Right cardiac atrium (tissue), 5 donors: ENCODE measurements around the gene FZD10. TPM values are rescaled to one million over a fixed set of nuclear protein-coding genes. Genes with fewer than 3 reads are reported as not detected.

Source experiments
- ATAC-seq, 2 donors: fragments of 200-7000 bp; cut with Tn5 transposase; one replicate each; pipeline versions ENCODE4 v1.8.0 to v1.9.1; 2020; ENCODE audit warnings: moderate library complexity in 2 of 2, mild to moderate bottlenecking in 1 of 2
- DNase-seq, 3 donors: peaks; one replicate each; pipeline ENCODE4 v3.0.0-alpha.2; 2020
- H3K27ac ChIP-seq: one replicate; pipeline ENCODE4 v1.5.1; 2013; ENCODE audit warnings: mild to moderate bottlenecking, low read length, control low read depth, moderate library complexity
- H3K27me3 ChIP-seq: one replicate; pipeline ENCODE4 v1.6.1; 2013; ENCODE audit not compliant: control insufficient read depth, insufficient read depth
- H3K4me1 ChIP-seq: one replicate; pipeline ENCODE4 v1.6.1; 2013; ENCODE audit warnings: low read length; ENCODE audit not compliant: control insufficient read depth, insufficient read depth
- H3K4me3 ChIP-seq: one replicate; pipeline ENCODE4 v1.5.1; 2013; ENCODE audit warnings: low read length, control low read depth
- H3K9me3 ChIP-seq: one replicate; pipeline ENCODE4 v1.6.1; 2013; ENCODE audit warnings: low read length; ENCODE audit not compliant: control insufficient read depth
- WGBS: extraction: QIAGEN DNeasy Blood & Tissue Kit; methylation state at CpG from one replicate; pipeline ENCODE4 v1.1.7; 2013; 5-methylcytosine and 5-hydroxymethylcytosine counted together
- intact Hi-C, 4 donors: fragments of 100-400 bp; cut with DNase I; formaldehyde crosslinking; loops; one replicate each; pipeline versions ENCODE4 v1.11.0 to v1.14.0; 2022 to 2023
- polyA plus RNA-seq: library from polyadenylated mRNA; stranded (reverse); fragments of 200-250 nt; gene quantifications from one replicate; pipeline ENCODE4 v1.2.3, GENCODE V29; 2013
- total RNA-seq, 4 donors: library from RNA; stranded (reverse); fragmentation: NEBNext Ultra II Directional; extraction: Animal tissue kit (Norgen Biotek cat#: 25700); gene quantifications; one replicate each; pipeline ENCODE4 v1.2.1, GENCODE V29; 2021
- donor health status: healthy with polysubstance abuse.
- donor health status: DM: no; HTN: yes; CAD: no.
- donor health status: DM: no; HTN: no; CAD: no.
- donor health status: DM: no; HTN: yes; CAD: no; lungs with severe emphysema.
- donor health status: DM: yes; HTN: yes; CAD: no.

The FZD10 gene
- total and polyA plus RNA-seq, 5 donors: 0.06 to 0.28 (median 0.19) TPM; not detected in 1

- H3K27me3 ChIP-seq: peaks cover 4% of the 10 kb centered on the region
- no peak overlapping the region for H3K27ac ChIP-seq
- DNase-seq: no peak
- ATAC-seq: no peak
- 50% methylated on average over 2 of the region's 2 CpGs for WGBS
- no peaks in the 10 kb centered on the region for H3K9me3 ChIP-seq
- no peak overlapping the region for H3K4me3 ChIP-seq
- intact Hi-C loops: no loop called here
- no peaks in the 10 kb centered on the region for H3K4me1 ChIP-seq
Measured at GRCh38 chr12:130166306-130166705, 4.0 kb downstream of the FZD10 start.

GRCh38 chr12:130167537-130167936 is 5.3 kb downstream of the FZD10 start:
- intact Hi-C loops: no loop called here
- no peak for ATAC-seq
- no peak for DNase-seq
- Histone ChIP-seq H3K4me3 (no peak overlapping the region), H3K27ac (no peak overlapping the region), H3K27me3 (peaks cover 4% of the 10 kb centered on the region), H3K4me1 (no peaks in the 10 kb centered on the region), H3K9me3 (no peaks in the 10 kb centered on the region)
- 60% methylated on average over 1 of the region's 1 CpG for WGBS

GRCh38 chr12:130169256-130169655 is 7.0 kb downstream of the FZD10 start:
- no peak overlapping the region for H3K4me3 ChIP-seq
- H3K27ac ChIP-seq: no peak overlapping the region
- no peak for ATAC-seq
- peaks cover 4% of the 10 kb centered on the region for H3K27me3 ChIP-seq
- H3K9me3 ChIP-seq: no peaks in the 10 kb centered on the region
- H3K4me1 ChIP-seq: no peaks in the 10 kb centered on the region
- DNase-seq: no peak
- intact Hi-C loops: no loop called here
- WGBS: 26% methylated on average over 6 of the region's 6 CpGs

- 61% methylated on average over 6 of the region's 6 CpGs for WGBS
- DNase-seq (no peak), ATAC-seq (no peak)
- Histone ChIP-seq H3K4me1 (no peaks in the 10 kb centered on the region), H3K27ac (no peak overlapping the region), H3K9me3 (no peaks in the 10 kb centered on the region), H3K4me3 (no peak overlapping the region), H3K27me3 (peaks cover 4% of the 10 kb centered on the region)
- intact Hi-C loops: no loop called here
Measured at GRCh38 chr12:130169924-130170323, 7.7 kb downstream of the FZD10 start.

- no peaks in the 10 kb centered on the region for H3K9me3 ChIP-seq
- DNase-seq: no peak
- H3K4me1 ChIP-seq: no peaks in the 10 kb centered on the region
- intact Hi-C loops: no loop called here
- H3K27ac ChIP-seq: no peak overlapping the region
- H3K4me3 ChIP-seq: no peak overlapping the region
- peaks cover 4% of the 10 kb centered on the region for H3K27me3 ChIP-seq
- 48% methylated on average over 11 of the region's 11 CpGs for WGBS
- no peak for ATAC-seq
Measured at GRCh38 chr12:130170611-130171010, 8.3 kb downstream of the FZD10 start.

- intact Hi-C loops: no loop called here
- Histone ChIP-seq H3K4me1 (no peaks in the 10 kb centered on the region), H3K27ac (no peak overlapping the region), H3K4me3 (no peak overlapping the region), H3K9me3 (peaks cover 2% of the 10 kb centered on the region), H3K27me3 (no peaks in the 10 kb centered on the region)
- 42% methylated on average over 14 of the region's 14 CpGs for WGBS
- DNase-seq (no peak), ATAC-seq (no peak)
Measured at GRCh38 chr12:130177635-130178242, 15.5 kb downstream of the FZD10 start.

GRCh38 chr12:130178282-130178681 is 16.0 kb downstream of the FZD10 start:
- Histone ChIP-seq H3K4me1 (no peaks in the 10 kb centered on the region), H3K4me3 (no peak overlapping the region), H3K27me3 (no peaks in the 10 kb centered on the region), H3K9me3 (peaks cover 2% of the 10 kb centered on the region), H3K27ac (no peak overlapping the region)
- DNase-seq: no peak
- no peak for ATAC-seq
- intact Hi-C loops: no loop called here
- 72% methylated on average over 7 of the region's 7 CpGs for WGBS

GRCh38 chr12:130179191-130179590 is 16.9 kb downstream of the FZD10 start:
- no peaks in the 10 kb centered on the region for H3K27me3 ChIP-seq
- peaks cover 2% of the 10 kb centered on the region for H3K9me3 ChIP-seq
- ATAC-seq: no peak
- no peak overlapping the region for H3K27ac ChIP-seq
- intact Hi-C loops: no loop called here
- DNase-seq: no peak
- WGBS: 80% methylated on average over 7 of the region's 7 CpGs
- no peak overlapping the region for H3K4me3 ChIP-seq
- H3K4me1 ChIP-seq: no peaks in the 10 kb centered on the region

- Histone ChIP-seq H3K27me3 (no peaks in the 10 kb centered on the region), H3K9me3 (peaks cover 2% of the 10 kb centered on the region), H3K4me3 (no peak overlapping the region), H3K4me1 (no peaks in the 10 kb centered on the region), H3K27ac (no peak overlapping the region)
- ATAC-seq (no peak), DNase-seq (no peak)
- intact Hi-C loops: no loop called here
- WGBS: 82% methylated on average over 11 of the region's 11 CpGs
Measured at GRCh38 chr12:130179621-130180020, 17.4 kb downstream of the FZD10 start.

- 85% methylated on average over 10 of the region's 10 CpGs for WGBS
- H3K4me3 ChIP-seq: no peak overlapping the region
- intact Hi-C loops: no loop called here
- H3K9me3 ChIP-seq: peaks cover 2% of the 10 kb centered on the region
- ATAC-seq (no peak), DNase-seq (no peak)
- no peak overlapping the region for H3K27ac ChIP-seq
- H3K4me1 ChIP-seq: no peaks in the 10 kb centered on the region
- H3K27me3 ChIP-seq: no peaks in the 10 kb centered on the region
Measured at GRCh38 chr12:130181211-130181610, 18.9 kb downstream of the FZD10 start.

- Histone ChIP-seq H3K27me3 (no peaks in the 10 kb centered on the region), H3K4me3 (no peak overlapping the region), H3K27ac (no peak overlapping the region), H3K4me1 (no peaks in the 10 kb centered on the region), H3K9me3 (peaks cover 2% of the 10 kb centered on the region)
- 84% methylated on average over 23 of the region's 23 CpGs for WGBS
- DNase-seq (no peak), ATAC-seq (no peak)
- intact Hi-C loops: no loop called here
Measured at GRCh38 chr12:130183585-130184370, 21.5 kb downstream of the FZD10 start.
